Suprapubic skin (tissue), 4 donors: ENCODE data around the gene CLN3.

ENCODE experiments used
- EP300 ChIP-seq: sonication (generic); formaldehyde crosslinking; IDR thresholded peaks from one replicate; pipeline ENCODE4 v1.6.1; 2017; ENCODE audit warnings: antibody characterized with exemption
- POLR2A ChIP-seq, 2 donors: fragments of 450-650 bp; IDR thresholded peaks; one replicate each; pipeline ENCODE4 v1.6.1; 2017; ENCODE audit warnings: antibody characterized with exemption in 2 of 2, mild to moderate bottlenecking in 2 of 2, moderate library complexity in 2 of 2
- POLR2AphosphoS5 ChIP-seq, 3 donors: sonication (generic); formaldehyde crosslinking; IDR thresholded peaks; one replicate each; pipeline ENCODE4 v1.6.1; 2017; ENCODE audit warnings: antibody characterized with exemption in 3 of 3
- TF ChIP-seq, protein P1 (sequence below), 2 donors: fragments of 200-600 bp in 1 of 2; fragments of 450-650 bp in 1 of 2; sonication (generic) in 1 of 2; IDR thresholded peaks; one replicate each; pipeline ENCODE4 v1.5.1; 2016 to 2019; ENCODE audit warnings: antibody characterized with exemption in 2 of 2, mild to moderate bottlenecking in 1 of 2, moderate library complexity in 1 of 2

DNA sequence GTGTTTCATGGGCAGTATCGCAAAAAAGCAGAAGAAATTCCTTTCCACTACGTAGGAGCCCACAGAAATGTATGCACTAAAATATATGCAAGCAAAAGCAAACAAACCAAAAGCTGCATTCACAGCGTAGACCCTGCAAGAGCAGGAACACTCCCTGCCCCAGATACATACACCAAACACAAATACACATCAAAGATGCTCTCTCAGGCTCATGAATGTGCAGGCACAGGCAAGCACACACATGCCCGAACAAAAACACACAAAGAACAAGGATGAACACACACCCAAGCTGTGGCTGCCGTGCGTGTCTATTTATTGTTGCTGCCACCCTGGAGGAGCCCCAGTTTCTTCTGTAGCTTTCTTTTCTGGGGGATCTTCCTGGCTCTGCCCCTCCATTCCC, 45.2 kb upstream of the CLN3 start:
- TF ChIP-seq POLR2AphosphoS5 (IDR thresholded peaks at IDR 0.05) (peak in 1 of 3 donors; percentile 75), POLR2A (IDR thresholded peaks at IDR 0.05) (no peak), EP300 (no peak)
- TF ChIP-seq, protein P1, sequence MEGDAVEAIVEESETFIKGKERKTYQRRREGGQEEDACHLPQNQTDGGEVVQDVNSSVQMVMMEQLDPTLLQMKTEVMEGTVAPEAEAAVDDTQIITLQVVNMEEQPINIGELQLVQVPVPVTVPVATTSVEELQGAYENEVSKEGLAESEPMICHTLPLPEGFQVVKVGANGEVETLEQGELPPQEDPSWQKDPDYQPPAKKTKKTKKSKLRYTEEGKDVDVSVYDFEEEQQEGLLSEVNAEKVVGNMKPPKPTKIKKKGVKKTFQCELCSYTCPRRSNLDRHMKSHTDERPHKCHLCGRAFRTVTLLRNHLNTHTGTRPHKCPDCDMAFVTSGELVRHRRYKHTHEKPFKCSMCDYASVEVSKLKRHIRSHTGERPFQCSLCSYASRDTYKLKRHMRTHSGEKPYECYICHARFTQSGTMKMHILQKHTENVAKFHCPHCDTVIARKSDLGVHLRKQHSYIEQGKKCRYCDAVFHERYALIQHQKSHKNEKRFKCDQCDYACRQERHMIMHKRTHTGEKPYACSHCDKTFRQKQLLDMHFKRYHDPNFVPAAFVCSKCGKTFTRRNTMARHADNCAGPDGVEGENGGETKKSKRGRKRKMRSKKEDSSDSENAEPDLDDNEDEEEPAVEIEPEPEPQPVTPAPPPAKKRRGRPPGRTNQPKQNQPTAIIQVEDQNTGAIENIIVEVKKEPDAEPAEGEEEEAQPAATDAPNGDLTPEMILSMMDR (IDR thresholded peaks at IDR 0.05), result no peak
